Measurements from ENCODE around the gene PRKAG1.
A peak's percentile ranks its signal among the peaks of the same experiment; 100 is the strongest.

The PRKAG1 gene

DNA sequence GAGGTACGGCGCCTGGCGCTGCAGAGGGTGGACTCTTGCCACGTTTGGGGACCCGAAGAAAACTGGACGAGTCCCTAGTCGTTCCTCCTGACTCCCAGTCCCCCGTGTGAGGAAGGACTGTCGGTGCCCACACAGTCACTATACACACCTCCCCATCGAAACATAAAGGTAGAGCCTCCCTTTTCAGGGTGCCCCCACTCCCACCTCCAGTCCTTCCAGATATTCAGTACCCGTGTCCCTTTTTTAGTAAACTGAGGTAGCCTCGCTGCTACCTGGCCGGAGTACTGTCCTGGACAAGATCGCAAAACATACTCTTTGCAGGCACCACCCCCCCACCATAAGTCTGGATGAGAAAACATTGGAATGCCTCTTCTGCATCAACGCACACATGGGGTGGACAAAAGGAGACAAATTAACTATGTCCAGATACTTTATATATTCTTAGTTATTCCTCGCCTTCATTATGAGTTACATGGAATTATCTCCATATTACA is 42.6 kb upstream of the PRKAG1 start:
- DNase-seq (no peak), ATAC-seq (ENCODE audit: insufficient read depth, low read depth) (no peak)
- peak overlapping the region; percentile 93 for H2AFZ ChIP-seq (ENCODE audit: low read depth, low read length)
- H3K79me2 ChIP-seq (ENCODE audit: insufficient read depth, low read length): peaks cover 55% of the 10 kb centered on the region
- peaks cover 44% of the 10 kb centered on the region for H3K36me3 ChIP-seq (ENCODE audit: insufficient read depth, low read length)
- H3K9me3 ChIP-seq (ENCODE audit: insufficient read depth, low read length, severe bottlenecking): no peaks in the 10 kb centered on the region
- peaks cover 46% of the 10 kb centered on the region for H3K4me1 ChIP-seq (ENCODE audit: insufficient read depth, low read length)
- H3K9ac ChIP-seq (ENCODE audit: low read depth, low read length): peak overlapping the region; percentile 99
- no peak for TF ChIP-seq EZH2 (IDR thresholded peaks at IDR 0.05; ENCODE audit: borderline replicate concordance, low read depth, low read length, severe bottlenecking)
- TF ChIP-seq, protein P1, sequence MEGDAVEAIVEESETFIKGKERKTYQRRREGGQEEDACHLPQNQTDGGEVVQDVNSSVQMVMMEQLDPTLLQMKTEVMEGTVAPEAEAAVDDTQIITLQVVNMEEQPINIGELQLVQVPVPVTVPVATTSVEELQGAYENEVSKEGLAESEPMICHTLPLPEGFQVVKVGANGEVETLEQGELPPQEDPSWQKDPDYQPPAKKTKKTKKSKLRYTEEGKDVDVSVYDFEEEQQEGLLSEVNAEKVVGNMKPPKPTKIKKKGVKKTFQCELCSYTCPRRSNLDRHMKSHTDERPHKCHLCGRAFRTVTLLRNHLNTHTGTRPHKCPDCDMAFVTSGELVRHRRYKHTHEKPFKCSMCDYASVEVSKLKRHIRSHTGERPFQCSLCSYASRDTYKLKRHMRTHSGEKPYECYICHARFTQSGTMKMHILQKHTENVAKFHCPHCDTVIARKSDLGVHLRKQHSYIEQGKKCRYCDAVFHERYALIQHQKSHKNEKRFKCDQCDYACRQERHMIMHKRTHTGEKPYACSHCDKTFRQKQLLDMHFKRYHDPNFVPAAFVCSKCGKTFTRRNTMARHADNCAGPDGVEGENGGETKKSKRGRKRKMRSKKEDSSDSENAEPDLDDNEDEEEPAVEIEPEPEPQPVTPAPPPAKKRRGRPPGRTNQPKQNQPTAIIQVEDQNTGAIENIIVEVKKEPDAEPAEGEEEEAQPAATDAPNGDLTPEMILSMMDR (IDR thresholded peaks at IDR 0.05; ENCODE audit: borderline replicate concordance, extremely low read depth, low read length, poor library complexity, severe bottlenecking): no peak
- H3K27me3 ChIP-seq (ENCODE audit: insufficient read depth, low read length, poor library complexity): no peaks in the 10 kb centered on the region
- H3K4me2 ChIP-seq (ENCODE audit: insufficient read depth, low read length): peak overlapping the region; percentile 99
- peak overlapping the region; percentile 84 to 96 for H3K4me3 ChIP-seq (ENCODE audit: low read depth in 1 of 2, low read length in 2 of 2)
- H4K20me1 ChIP-seq (ENCODE audit: insufficient read depth, low read length): peaks cover 33% of the 10 kb centered on the region
- peak overlapping the region; percentile 100 for H3K27ac ChIP-seq (ENCODE audit: low read length)

DNA sequence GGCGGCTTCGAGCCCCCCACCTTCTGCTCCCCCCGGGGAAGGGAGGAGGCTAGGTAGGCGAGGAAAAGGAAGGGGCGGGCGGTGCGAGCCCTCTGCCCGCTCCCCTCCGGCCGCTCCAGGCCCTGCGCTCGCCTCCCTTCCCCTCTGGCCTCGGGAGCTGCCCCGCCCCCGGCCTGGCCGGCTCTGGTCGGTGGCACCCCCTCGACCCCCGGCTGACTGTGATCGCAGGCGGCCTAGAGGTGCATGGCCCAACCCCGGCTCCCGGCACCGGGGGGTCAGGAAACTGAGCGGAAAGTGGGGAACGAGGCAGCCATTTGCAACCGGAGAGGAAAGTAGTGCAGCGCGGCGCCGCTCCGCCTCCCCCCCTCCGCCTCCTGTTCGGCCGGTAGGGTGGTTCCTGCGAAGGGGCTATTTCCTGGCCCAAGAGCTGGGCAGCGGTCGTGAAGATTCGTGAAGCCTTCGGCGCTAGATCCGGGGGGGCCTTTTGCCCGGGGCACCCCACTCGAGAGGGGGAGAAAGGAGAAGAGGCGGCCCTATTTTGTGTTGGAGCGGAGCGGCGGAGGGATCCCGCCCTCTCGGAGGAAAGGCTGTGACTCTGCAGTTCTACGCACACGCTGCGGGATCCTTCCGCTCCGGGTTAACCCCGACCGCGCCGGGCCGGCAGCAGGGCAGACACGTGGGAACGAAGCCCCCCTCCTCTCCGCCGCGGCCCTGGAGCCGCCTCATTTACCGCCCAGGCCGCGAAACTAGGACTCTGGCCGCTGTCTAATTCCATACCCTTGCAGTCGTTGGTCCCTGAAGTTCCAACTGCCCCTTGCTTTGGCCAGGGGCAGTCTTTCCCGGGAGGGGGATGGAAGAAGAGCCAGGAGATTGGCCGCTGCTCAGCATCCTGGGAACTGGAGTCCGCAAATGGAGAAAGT is 41.9 kb upstream of the PRKAG1 start, which contains the start of gene KMT2D:
KMT2D (minus strand) TSS at position 558 of the 920 bp plus-strand sequence. CDS start 5,470 bp downstream, outside the sequence.
- Histone ChIP-seq H4K20me1 (ENCODE audit: insufficient read depth, low read length) (peaks cover 40% of the 10 kb centered on the region), H3K4me1 (ENCODE audit: insufficient read depth, low read length) (peaks cover 53% of the 10 kb centered on the region), H3K4me3 (ENCODE audit: low read depth in 1 of 2, low read length in 2 of 2) (peak within 1 kb of the TSS; percentile 84 to 96), H3K9ac (ENCODE audit: low read depth, low read length) (peak within 1 kb of the TSS; percentile 99), H3K4me2 (ENCODE audit: insufficient read depth, low read length) (peak within 1 kb of the TSS; percentile 99), H3K79me2 (ENCODE audit: insufficient read depth, low read length) (peaks cover 62% of the 10 kb centered on the region), H3K27ac (ENCODE audit: low read length) (peak within 1 kb of the TSS; percentile 100), H3K27me3 (ENCODE audit: insufficient read depth, low read length, poor library complexity) (no peaks in the 10 kb centered on the region), H3K36me3 (ENCODE audit: insufficient read depth, low read length) (peaks cover 50% of the 10 kb centered on the region), H2AFZ (ENCODE audit: low read depth, low read length) (peak within 1 kb of the TSS; percentile 93), H3K9me3 (ENCODE audit: insufficient read depth, low read length, severe bottlenecking) (no peaks in the 10 kb centered on the region)
- DNase-seq (peak; percentile 93), ATAC-seq (ENCODE audit: insufficient read depth, low read depth) (peak; percentile 76)
- TF ChIP-seq, protein P1 (IDR thresholded peaks at IDR 0.05; ENCODE audit: borderline replicate concordance, extremely low read depth, low read length, poor library complexity, severe bottlenecking): peak; percentile 38
- TF ChIP-seq EZH2 (IDR thresholded peaks at IDR 0.05; ENCODE audit: borderline replicate concordance, low read depth, low read length, severe bottlenecking): no peak

DNA sequence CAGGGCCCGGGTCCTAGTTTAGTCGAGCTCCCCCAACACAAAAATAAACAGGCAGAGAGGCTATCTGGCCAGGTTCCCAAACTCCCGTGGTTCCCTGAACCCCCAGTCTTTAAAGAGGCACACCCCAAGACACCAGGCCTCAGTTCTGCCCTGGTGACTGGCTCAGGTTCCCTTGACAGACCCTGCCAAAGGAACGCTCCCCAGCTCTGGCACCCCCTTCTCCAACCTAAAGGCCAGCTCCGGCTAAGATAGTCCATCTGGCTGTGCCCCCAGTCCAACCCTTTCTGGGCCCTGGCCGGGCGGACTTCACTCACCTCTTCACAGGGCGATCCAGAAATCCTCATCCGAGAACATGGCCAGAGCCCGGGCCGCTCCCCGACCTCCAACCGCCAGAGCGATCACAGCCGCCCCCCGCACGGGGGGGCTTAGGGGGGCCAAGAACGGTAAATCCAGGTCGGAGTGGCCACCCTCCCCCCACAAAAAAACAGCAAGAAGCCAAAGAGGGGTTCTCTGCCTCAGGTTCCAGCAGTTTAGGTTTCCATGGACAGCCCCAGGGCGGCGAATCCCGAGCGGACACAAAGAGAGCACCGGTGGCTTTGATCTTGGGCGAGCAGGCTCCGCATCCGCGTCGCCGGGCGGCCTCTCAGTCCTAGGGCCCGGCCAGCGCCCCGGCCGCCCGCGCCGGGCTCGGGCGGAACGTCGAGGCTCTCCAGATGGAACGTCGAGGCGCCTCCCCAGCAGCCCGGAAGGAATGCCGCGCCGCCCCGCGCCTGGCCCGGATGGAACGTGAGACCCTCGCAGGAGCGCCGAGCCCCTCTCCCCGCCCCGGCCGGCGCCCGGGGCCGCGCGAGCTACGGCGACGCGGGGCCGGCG is 41.0 kb upstream of the PRKAG1 start:
- Histone ChIP-seq H3K4me1 (ENCODE audit: insufficient read depth, low read length) (peaks cover 62% of the 10 kb centered on the region), H4K20me1 (ENCODE audit: insufficient read depth, low read length) (peaks cover 49% of the 10 kb centered on the region), H3K27me3 (ENCODE audit: insufficient read depth, low read length, poor library complexity) (no peaks in the 10 kb centered on the region), H2AFZ (ENCODE audit: low read depth, low read length) (peak overlapping the region; percentile 93), H3K36me3 (ENCODE audit: insufficient read depth, low read length) (peaks cover 51% of the 10 kb centered on the region), H3K4me2 (ENCODE audit: insufficient read depth, low read length) (peak overlapping the region; percentile 99), H3K9me3 (ENCODE audit: insufficient read depth, low read length, severe bottlenecking) (no peaks in the 10 kb centered on the region), H3K79me2 (ENCODE audit: insufficient read depth, low read length) (peaks cover 72% of the 10 kb centered on the region), H3K4me3 (ENCODE audit: low read depth in 1 of 2, low read length in 2 of 2) (peak overlapping the region; percentile 84 to 96; a peak in 3 of 4 replicates), H3K9ac (ENCODE audit: low read depth, low read length) (peak overlapping the region; percentile 99), H3K27ac (ENCODE audit: low read length) (peak overlapping the region; percentile 100)
- TF ChIP-seq, protein P1 (IDR thresholded peaks at IDR 0.05; ENCODE audit: borderline replicate concordance, extremely low read depth, low read length, poor library complexity, severe bottlenecking): no peak
- TF ChIP-seq EZH2 (IDR thresholded peaks at IDR 0.05; ENCODE audit: borderline replicate concordance, low read depth, low read length, severe bottlenecking): no peak
- DNase-seq (peak; percentile 39), ATAC-seq (ENCODE audit: insufficient read depth, low read depth) (peak; percentile 6)

Data from DND-41 (cell line).